ENCODE results near the gene OR52J3. TPM values are rescaled to one million over a fixed set of nuclear protein-coding genes. Genes with fewer than 3 reads are reported as not detected.
"Not testable (repeated sequence)": the region's sequence is repeated elsewhere in the genome, so short reads cannot be mapped to it uniquely, and the experiment has no call there.

Gene OR52J3
- total RNA-seq (2014; rRNA removed; shearing (Covaris generic)): not detected in 2 replicates

GRCh38 chr11:5046226-5046625 is at the start of gene OR52J3:
Gene OR52J3 (plus strand): TSS chr11:5046526. CDS start chr11:5046526, 0 bp downstream.
- DNase-seq (ENCODE audit: low spot score): no peak

GRCh38 chr11:5004424-5005274 is 41.7 kb upstream of the OR52J3 start:
- DNase-seq (ENCODE audit: low spot score): peak; percentile 74

- DNase-seq (ENCODE audit: low spot score): no peak
Observed at GRCh38 chr11:5007561-5007960, 38.8 kb upstream of the OR52J3 start.

- no peak for DNase-seq (ENCODE audit: low spot score)
Observed at GRCh38 chr11:5011254-5011653, 35.1 kb upstream of the OR52J3 start.

- DNase-seq (ENCODE audit: low spot score): no peak
Observed at GRCh38 chr11:5013012-5013411, 33.3 kb upstream of the OR52J3 start.

GRCh38 chr11:5021996-5022395 is 24.3 kb upstream of the OR52J3 start:
- no peak for DNase-seq (ENCODE audit: low spot score)

- DNase-seq (ENCODE audit: low spot score): no peak
Observed at GRCh38 chr11:5036669-5037068, 9.7 kb upstream of the OR52J3 start.

GRCh38 chr11:5037926-5038325 is 8.4 kb upstream of the OR52J3 start:
- peak; percentile 31 for DNase-seq (ENCODE audit: low spot score)

- no peak for DNase-seq (ENCODE audit: low spot score)
Observed at GRCh38 chr11:5038341-5038740, 8.0 kb upstream of the OR52J3 start.

GRCh38 chr11:5040876-5041275 is 5.5 kb upstream of the OR52J3 start:
- DNase-seq (ENCODE audit: low spot score): no peak

GRCh38 chr11:5042091-5042490 is 4.2 kb upstream of the OR52J3 start:
- no peak for DNase-seq (ENCODE audit: low spot score)

GRCh38 chr11:5043380-5043779 is 2.9 kb upstream of the OR52J3 start:
- DNase-seq (ENCODE audit: low spot score): peak; percentile 37

- DNase-seq (ENCODE audit: low spot score): no peak
Observed at GRCh38 chr11:5046754-5047330, 516 bp downstream of the OR52J3 start.

- DNase-seq (ENCODE audit: low spot score): not testable (repeated sequence)
Observed at GRCh38 chr11:5058679-5059078, 12.4 kb downstream of the OR52J3 start.

- no peak for DNase-seq (ENCODE audit: low spot score)
Observed at GRCh38 chr11:5059391-5059790, 13.1 kb downstream of the OR52J3 start, which contains the start of gene OR52E2. Gene OR52E2 (minus strand): TSS chr11:5059627. CDS start chr11:5059627, 0 bp downstream.

- DNase-seq (ENCODE audit: low spot score): no peak
Observed at GRCh38 chr11:5065027-5065426, 18.7 kb downstream of the OR52J3 start.

GRCh38 chr11:5069272-5069671 is 22.9 kb downstream of the OR52J3 start, which contains the start of gene OR52E1:
Gene OR52E1 (plus strand): TSS chr11:5069572.
- DNase-seq (ENCODE audit: low spot score): no peak

- peak; percentile 34 for DNase-seq (ENCODE audit: low spot score)
Observed at GRCh38 chr11:5071799-5072198, 25.5 kb downstream of the OR52J3 start.

GRCh38 chr11:5081405-5081804 is 35.1 kb downstream of the OR52J3 start:
- no peak for DNase-seq (ENCODE audit: low spot score)

GRCh38 chr11:5083602-5084001 is 37.3 kb downstream of the OR52J3 start:
- DNase-seq (ENCODE audit: low spot score): no peak

GRCh38 chr11:5088556-5088955 is 42.2 kb downstream of the OR52J3 start:
- DNase-seq (ENCODE audit: low spot score): no peak

GRCh38 chr11:5090668-5091067 is 44.3 kb downstream of the OR52J3 start:
- DNase-seq (ENCODE audit: low spot score): no peak
